ENCODE data around the gene KRTAP10-8.

Gene KRTAP10-8, protein sequence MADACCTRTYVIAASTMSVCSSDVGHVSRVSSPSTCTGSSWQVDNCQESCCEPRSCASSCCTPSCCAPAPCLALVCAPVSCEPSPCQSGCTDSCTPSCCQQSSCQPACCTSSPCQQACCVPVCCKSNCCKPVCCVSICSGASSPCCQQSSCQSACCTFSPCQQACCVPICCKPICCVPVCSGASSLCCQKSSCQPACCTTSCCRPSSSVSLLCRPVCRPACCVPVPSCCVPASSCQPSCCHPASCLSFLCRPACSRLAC

DNA sequence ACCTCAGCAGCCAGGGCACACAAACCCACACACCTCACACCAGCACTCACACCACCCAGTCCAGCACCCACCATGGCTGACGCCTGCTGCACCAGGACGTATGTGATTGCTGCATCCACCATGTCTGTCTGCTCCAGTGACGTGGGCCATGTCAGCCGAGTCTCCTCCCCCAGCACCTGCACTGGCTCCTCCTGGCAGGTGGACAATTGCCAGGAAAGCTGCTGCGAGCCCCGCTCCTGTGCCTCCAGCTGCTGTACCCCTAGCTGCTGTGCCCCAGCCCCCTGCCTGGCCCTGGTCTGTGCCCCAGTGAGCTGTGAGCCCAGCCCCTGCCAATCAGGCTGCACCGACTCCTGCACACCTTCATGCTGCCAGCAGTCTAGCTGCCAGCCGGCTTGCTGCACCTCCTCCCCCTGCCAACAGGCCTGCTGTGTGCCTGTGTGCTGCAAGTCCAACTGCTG lies at the start of gene KRTAP10-8:
Gene KRTAP10-8 (plus strand): TSS at position 51 of the 458 bp plus-strand sequence. CDS start 22 bp downstream, at position 73.
- no peak within 1 kb of the TSS for H3K4me3 ChIP-seq (ENCODE audit: low read length)
- no peak for DNase-seq (ENCODE audit: low read depth)
- TF ChIP-seq, protein P1, sequence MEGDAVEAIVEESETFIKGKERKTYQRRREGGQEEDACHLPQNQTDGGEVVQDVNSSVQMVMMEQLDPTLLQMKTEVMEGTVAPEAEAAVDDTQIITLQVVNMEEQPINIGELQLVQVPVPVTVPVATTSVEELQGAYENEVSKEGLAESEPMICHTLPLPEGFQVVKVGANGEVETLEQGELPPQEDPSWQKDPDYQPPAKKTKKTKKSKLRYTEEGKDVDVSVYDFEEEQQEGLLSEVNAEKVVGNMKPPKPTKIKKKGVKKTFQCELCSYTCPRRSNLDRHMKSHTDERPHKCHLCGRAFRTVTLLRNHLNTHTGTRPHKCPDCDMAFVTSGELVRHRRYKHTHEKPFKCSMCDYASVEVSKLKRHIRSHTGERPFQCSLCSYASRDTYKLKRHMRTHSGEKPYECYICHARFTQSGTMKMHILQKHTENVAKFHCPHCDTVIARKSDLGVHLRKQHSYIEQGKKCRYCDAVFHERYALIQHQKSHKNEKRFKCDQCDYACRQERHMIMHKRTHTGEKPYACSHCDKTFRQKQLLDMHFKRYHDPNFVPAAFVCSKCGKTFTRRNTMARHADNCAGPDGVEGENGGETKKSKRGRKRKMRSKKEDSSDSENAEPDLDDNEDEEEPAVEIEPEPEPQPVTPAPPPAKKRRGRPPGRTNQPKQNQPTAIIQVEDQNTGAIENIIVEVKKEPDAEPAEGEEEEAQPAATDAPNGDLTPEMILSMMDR (conservative IDR thresholded peaks at IDR 0.05; ENCODE audit: low read depth, low read length): no peak

DNA sequence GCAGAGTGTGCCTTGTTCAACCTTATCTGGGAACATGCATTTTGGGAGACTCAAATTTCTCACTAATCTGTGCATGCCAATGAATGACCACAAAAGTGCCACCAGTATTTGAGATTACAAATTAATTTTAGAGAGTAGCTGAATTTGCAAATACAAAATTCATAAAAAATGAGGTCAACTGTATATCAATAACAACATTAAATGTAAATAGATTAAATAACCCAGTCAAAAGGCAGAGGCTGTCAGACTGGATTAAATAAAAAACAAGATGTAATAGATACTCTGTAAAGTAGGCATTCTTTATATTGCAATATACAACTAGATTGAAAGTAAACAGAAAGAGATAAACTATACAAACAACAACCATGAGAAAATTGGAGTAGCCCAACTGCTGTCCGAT lies 47.8 kb upstream of the KRTAP10-8 start:
- TF ChIP-seq, protein P1 (conservative IDR thresholded peaks at IDR 0.05; ENCODE audit: low read depth, low read length): no peak
- DNase-seq (ENCODE audit: low read depth): no peak
- H3K4me3 ChIP-seq (ENCODE audit: low read length): no peak overlapping the region

DNA sequence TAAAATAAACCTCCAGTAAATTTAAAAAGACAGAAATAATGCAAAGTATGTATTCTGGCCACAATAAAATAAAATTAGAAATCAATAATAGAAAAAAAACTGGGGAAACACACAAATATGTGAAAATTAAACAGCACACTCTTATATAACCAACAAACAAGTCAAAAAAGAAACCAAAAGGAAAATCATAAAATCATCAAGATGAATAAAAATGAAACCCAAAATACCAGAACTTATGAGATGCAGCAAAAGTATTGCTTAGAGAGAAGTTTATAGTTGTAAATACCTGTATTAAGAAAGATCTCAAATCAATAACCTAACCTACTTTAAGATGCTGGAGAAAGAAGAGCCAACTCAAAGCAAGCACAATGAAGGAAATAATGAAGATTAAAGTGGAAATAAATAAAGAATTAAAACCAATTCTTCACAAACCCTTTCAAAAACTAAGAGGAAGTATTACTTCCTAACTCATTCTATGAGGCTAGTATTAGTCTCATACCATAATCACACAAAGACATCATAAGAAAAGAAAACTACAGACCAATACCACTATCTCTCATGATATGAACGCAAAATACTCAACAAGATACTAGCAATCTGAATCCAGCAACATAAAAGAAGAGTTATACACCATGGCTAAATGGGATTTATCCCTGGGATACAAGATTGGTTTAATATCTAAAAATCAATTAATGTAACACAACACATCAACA lies 46.8 kb upstream of the KRTAP10-8 start:
- TF ChIP-seq, protein P1 (conservative IDR thresholded peaks at IDR 0.05; ENCODE audit: low read depth, low read length): no peak
- no peak overlapping the region for H3K4me3 ChIP-seq (ENCODE audit: low read length)
- no peak for DNase-seq (ENCODE audit: low read depth)

DNA sequence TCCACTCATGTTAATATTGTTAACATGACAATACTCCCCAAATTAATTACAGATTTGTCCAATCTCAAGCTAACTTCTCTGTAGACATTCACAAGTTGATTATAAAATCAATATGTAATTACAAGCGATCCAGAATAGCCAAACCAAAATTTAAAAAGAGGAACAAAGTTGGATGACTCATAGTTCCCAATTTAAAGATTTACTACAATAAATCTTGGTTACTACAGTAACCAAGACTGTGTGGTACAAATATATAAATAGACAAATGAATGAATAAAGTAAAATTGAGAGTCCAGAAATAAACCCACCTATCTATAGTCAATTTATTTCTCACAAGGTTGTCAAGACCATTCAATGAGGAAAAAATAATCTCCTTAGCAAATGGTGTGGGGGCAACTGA lies 45.5 kb upstream of the KRTAP10-8 start:
- TF ChIP-seq, protein P1 (conservative IDR thresholded peaks at IDR 0.05; ENCODE audit: low read depth, low read length): no peak
- DNase-seq (ENCODE audit: low read depth): no peak

DNA sequence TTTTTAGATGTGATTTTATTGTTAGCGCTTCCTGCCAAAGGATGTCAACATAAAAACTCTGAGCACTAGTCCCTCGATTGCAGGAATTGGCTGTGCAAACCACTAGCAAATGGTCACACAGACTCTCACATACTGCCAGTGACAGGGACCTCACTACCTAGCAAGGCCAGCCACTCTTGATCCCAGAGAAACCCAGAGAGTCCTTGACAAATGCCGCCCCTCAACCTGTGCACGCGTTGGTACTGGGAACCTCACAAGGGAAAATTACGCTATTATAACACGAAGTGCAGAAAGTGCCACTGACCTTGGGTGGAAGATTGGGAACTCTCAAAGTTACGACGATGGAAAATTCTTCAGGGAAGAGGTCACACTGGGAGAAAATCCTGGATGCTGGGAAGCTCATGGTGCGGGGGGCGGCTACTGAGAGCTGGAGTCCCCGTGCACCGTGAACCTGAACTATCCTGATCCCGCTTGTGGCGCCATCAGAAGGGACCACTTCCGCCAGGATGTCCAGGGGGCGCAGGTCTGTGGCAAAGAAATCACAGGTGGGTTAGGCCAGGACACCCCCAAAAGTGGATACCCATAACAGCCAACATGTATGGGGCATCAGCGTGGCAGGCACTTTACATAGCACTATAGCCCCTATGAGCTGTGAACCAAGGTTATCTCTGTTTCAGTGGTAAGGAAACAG lies 44.3 kb upstream of the KRTAP10-8 start:
- H3K4me3 ChIP-seq (ENCODE audit: low read length): no peak overlapping the region
- TF ChIP-seq, protein P1 (conservative IDR thresholded peaks at IDR 0.05; ENCODE audit: low read depth, low read length): no peak
- no peak for DNase-seq (ENCODE audit: low read depth)

More for the DNA sequence above, 45.5 kb upstream of the KRTAP10-8 start:
- no peak overlapping the region for H3K4me3 ChIP-seq (ENCODE audit: low read length)

DNA sequence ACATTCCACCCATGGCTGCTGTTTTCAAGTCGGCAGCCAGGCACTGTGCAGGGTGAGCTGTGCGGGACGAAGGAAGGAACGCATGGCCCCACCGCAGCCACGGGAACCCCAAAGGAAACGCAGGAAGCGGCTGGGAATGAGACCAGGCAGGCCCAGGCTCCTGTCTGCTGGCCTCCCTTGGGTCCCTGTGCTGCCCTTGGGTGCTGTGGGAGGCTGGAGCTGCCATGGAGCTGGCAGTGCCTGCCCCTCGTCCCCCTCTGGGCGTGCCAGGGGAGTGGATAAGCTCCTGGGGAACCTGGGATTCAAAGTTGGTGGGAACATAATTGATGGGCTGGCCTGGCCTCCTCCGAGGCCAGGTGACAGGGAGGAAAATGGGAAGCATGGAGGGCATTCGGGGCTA lies 43.6 kb upstream of the KRTAP10-8 start:
- TF ChIP-seq, protein P1 (conservative IDR thresholded peaks at IDR 0.05; ENCODE audit: low read depth, low read length): no peak
- no peak for DNase-seq (ENCODE audit: low read depth)
- H3K4me3 ChIP-seq (ENCODE audit: low read length): no peak overlapping the region
